NCI-H2107 treated with DMSO at 0.1 percent for 48 hours (cell line): Measurements from ENCODE around the gene DXO.
"Not testable (repeated sequence)": the region's sequence is repeated elsewhere in the genome, so short reads cannot be mapped to it uniquely, and the experiment has no call there.

Source experiments
- DNase-seq: peaks from one replicate; lab custom pipeline; 2025; ENCODE audit not compliant: unreplicated experiment; lab: John Stamatoyannopoulos, UW

DXO gene

DNA sequence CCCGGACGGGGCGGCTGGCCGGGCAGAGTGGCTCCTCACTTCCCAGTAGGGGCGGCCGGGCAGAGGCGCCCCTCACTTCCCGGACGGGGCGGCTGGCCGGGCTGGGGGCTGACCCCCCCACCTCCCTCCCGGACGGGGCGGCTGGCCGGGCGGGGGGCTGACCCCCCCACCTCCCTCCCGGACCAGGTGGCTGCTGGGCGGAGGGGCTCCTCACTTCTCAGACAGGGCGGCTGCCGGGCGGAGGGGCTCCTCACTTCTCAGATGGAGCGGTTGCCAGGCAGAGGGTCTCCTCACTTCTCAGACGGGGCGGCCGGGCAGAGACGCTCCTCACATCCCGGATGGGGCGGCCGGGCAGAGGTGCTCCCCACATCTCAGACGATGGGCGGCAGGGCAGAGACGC lies 39.8 kb downstream of the DXO start:
- not testable (repeated sequence) for DNase-seq

DNA sequence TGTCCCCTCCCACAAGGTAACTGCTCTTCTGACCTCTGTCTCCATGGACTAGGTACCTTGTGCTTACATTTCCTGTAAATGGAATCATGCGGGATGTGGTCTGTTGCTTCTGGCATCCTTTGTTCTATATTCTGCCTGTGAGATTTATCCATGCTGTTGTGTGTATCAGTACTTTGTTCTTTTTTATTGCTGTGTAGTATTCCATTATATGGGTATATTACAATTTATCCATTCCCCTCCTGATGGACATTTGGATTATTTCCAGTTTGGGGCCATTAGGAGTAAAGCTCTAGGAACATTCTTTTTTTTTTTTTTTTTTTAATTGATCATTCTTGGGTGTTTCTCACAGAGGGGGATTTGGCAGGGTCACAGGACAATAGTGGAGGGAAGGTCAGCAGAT lies 41.0 kb downstream of the DXO start:
- DNase-seq = no peak

DNA sequence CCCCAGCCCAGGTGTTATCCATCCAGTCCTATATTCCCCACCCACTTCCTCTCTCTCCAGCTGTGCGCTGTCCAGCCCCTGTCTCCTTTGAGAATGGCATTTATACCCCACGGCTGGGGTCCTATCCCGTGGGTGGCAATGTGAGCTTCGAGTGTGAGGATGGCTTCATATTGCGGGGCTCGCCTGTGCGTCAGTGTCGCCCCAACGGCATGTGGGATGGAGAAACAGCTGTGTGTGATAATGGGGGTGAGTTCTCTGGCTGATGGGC lies 43.3 kb downstream of the DXO start:
- no peak for DNase-seq

DNA sequence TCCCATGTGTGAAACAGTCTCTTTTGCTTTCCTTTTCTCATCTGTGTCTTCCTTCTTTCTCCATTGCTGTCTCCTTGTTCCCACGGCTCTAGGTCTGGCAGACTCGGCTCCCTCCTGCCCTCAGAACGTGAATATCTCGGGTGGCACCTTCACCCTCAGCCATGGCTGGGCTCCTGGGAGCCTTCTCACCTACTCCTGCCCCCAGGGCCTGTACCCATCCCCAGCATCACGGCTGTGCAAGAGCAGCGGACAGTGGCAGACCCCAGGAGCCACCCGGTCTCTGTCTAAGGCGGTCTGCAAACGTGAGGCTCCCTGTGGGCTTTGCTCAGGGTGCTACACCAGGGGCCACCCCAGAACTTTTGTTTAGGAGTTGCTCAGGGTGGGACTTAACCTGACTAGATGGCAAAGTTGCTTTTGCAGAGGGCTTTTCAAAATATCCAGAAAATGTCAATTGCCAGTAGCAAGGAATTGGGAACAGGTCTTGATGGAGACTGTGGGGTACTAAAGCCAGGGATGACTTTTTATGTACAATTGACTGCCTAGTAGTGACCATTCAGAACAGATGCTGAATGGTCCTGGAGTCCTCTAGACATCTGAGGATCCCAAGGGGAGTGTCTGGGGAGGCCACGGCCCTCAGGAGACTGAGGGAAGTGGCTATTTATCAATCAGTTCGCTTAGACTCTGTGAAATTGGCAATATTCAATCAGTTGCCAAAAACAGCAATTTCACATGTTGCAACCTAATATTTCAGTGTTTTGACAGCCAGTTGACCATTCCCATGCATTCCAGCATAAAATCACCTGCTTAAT lies 43.9 kb downstream of the DXO start:
- no peak for DNase-seq

GRCh38 chr6:31927242-31927862 lies 44.6 kb downstream of the DXO start, which contains the start of gene C2:
TSS of gene C2 (plus strand) at chr6:31927717. CDS start at chr6:31927753, 36 bp downstream.
- no peak for DNase-seq

DNA sequence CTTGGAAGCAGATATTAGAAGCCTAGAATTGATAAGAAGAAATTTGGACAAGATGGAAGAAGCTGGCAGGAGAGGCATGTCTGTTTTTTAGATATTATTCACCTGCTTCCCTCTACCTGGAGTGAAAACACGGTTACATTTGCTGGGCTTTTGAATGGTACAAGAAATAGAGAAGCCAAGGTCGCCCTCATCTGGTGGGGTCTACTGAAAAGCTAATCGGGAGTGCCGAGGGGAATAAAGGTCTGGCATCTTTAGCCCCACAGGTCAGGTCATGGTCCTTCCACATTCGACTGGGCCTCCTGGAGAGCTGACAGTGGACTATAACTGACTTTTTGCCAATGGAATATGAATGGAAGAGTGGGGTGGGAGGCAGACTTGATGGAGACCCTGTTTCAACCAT lies 49.0 kb downstream of the DXO start:
- DNase-seq = peak; percentile 35

- DNase-seq = no peak
Measured at GRCh38 chr6:31920811-31921210, 51.1 kb downstream of the DXO start.
